DND-41 (cell line): ENCODE results near the gene ZCWPW2.

Experiments used
- EZH2 ChIP-seq: IDR thresholded peaks from 3 replicates; pipeline ENCODE4 v1.6.1; 2012; ENCODE audit warnings: borderline replicate concordance, low read depth, mild to moderate bottlenecking, moderate library complexity, low read length, inconsistent platforms; ENCODE audit not compliant: severe bottlenecking
- TF ChIP-seq, protein P1 (sequence below): IDR thresholded peaks from 2 replicates; pipeline ENCODE4 v1.5.1; 2012; ENCODE audit warnings: borderline replicate concordance, low read length, moderate library complexity, mild to moderate bottlenecking; ENCODE audit not compliant: poor library complexity, severe bottlenecking; ENCODE audit errors: extremely low read depth

DNA sequence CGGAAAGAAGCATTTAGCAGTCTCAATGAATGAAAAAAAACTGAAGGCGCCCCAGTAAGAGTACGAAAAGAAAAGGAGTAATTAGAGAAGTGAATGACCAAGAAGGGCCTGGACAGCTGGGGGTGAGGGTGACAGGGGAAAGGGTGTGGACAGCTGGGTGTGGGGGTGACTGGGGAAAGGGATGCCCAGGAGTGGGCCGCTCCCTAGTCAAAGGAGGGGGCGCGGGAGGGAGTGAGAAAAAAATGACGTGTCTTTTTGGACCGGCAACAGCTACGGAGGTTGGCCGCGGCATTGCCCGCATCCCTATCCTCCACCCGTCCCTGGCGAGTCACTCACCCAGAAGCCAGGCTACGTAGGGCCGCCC is 274 bp upstream of the ZCWPW2 start:
- TF ChIP-seq, protein P1, sequence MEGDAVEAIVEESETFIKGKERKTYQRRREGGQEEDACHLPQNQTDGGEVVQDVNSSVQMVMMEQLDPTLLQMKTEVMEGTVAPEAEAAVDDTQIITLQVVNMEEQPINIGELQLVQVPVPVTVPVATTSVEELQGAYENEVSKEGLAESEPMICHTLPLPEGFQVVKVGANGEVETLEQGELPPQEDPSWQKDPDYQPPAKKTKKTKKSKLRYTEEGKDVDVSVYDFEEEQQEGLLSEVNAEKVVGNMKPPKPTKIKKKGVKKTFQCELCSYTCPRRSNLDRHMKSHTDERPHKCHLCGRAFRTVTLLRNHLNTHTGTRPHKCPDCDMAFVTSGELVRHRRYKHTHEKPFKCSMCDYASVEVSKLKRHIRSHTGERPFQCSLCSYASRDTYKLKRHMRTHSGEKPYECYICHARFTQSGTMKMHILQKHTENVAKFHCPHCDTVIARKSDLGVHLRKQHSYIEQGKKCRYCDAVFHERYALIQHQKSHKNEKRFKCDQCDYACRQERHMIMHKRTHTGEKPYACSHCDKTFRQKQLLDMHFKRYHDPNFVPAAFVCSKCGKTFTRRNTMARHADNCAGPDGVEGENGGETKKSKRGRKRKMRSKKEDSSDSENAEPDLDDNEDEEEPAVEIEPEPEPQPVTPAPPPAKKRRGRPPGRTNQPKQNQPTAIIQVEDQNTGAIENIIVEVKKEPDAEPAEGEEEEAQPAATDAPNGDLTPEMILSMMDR: no peak
- TF ChIP-seq EZH2: no peak
